Stromal cell of bone marrow (primary cell): ENCODE data around the gene NNMT.

Experiments
- DNase-seq: peaks from one replicate; pipeline ENCODE4 v3.0.0-alpha.2; 2012; ENCODE audit warnings: low read depth

The NNMT gene

DNA sequence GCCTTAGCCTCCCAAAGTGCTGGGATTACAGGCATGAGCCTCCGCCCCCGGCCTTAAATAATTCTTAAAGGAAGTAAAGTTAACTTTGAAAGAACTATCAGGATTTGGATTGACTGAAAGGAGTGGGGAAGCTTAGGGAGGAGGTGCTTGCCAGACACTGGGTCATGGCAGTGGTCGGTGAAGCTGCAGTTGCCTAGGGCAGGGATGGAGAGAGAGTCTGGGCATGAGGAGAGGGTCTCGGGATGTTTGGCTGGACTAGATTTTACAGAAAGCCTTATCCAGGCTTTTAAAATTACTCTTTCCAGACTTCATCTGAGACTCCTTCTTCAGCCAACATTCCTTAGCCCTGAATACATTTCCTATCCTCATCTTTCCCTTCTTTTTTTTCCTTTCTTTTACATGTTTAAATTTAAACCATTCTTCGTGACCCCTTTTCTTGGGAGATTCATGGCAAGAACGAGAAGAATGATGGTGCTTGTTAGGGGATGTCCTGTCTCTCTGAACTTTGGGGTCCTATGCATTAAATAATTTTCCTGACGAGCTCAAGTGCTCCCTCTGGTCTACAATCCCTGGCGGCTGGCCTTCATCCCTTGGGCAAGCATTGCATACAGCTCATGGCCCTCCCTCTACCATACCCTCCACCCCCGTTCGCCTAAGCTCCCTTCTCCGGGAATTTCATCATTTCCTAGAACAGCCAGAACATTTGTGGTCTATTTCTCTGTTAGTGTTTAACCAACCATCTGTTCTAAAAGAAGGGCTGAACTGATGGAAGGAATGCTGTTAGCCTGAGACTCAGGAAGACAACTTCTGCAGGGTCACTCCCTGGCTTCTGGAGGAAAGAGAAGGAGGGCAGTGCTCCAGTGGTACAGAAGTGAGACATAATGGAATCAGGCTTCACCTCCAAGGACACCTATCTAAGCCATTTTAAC lies at the start of gene NNMT:
NNMT (plus strand) TSS at position 724 of the 929 bp plus-strand sequence; CDS start at position 882, 158 bp downstream.
- DNase-seq, result peak; percentile 98

DNA sequence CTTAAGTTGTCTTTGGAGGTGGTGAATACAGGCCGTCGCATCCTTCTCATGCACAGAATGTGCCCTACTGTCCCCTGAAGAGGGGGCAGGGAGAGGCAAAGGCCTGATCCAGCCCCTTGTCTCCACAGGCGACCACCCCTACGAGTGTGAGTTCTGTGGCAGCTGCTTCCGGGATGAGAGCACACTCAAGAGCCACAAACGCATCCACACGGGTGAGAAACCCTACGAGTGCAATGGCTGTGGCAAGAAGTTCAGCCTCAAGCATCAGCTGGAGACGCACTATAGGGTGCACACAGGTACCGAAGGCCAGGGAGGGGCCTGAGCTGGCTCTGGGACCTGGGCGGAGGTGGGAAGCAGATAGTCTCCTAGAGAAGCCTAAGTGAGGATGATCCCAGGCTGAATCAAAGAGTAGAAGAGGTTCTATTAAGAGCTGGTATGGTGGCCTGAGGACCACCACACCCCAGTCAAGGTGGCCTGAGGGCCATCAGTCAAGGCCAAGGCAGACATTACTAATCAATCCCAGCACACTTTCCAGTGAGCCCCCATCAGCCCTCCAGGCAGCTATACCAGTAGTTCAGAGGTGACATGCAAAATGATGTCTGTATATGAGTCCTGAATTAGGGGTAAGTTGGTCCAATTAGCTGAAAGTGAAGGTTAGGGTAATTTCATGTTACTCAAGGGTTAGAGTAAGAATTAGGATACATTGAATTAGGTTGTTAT lies 49.0 kb upstream of the NNMT start:
- no peak for DNase-seq

DNA sequence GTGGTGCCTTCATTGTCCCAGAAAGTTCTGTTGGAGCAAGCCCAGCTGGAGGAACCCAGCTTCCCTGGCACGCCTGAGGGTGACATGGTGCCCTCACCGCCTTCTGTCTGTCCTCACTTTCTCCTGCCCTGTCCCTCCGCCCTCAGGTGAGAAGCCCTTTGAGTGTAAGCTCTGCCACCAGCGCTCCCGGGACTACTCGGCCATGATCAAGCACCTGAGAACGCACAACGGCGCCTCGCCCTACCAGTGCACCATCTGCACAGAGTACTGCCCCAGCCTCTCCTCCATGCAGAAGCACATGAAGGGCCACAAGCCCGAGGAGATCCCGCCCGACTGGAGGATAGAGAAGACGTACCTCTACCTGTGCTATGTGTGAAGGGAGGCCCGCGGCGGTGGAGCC lies 46.0 kb upstream of the NNMT start:
- DNase-seq, result no peak

DNA sequence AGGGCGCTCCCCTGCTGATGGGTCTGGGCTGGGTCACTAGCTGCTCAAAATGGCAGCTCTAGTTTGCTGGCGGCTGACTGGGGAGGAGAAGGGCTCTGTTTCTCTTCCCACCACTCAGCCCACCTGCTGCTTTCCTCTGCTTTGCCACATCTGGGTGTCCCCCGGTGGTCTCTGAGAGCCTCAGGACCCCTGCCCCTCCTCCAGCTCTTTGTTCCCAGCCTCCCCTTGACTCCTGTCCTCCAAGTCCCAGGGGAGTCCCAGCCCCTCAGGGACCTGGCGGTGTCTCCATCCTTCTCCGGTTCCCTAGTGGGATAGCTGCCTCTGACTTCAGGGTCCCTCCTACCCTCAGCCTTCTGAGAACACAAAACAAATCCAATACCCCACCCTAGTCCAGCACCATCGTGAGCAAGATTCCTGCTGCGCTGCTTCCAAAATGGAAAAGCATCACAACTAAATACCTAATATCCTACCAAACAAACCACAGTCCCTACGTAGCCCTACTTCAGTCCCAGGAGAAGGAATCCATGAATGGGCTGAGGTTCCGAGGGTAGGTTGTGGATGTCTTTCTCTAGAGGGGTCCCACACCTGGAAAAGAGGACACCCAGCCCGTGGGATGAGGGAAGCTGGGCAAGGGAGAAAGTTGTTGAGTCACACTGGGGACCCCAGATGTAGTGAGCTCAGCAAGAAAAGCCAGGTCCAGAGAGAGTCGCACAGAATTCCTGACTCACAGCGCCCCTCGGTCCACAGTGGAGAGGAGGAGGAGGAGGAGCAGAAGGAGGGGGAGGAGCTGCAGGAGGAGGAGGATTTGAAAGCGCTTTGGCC lies 45.0 kb upstream of the NNMT start:
- no peak for DNase-seq

DNA sequence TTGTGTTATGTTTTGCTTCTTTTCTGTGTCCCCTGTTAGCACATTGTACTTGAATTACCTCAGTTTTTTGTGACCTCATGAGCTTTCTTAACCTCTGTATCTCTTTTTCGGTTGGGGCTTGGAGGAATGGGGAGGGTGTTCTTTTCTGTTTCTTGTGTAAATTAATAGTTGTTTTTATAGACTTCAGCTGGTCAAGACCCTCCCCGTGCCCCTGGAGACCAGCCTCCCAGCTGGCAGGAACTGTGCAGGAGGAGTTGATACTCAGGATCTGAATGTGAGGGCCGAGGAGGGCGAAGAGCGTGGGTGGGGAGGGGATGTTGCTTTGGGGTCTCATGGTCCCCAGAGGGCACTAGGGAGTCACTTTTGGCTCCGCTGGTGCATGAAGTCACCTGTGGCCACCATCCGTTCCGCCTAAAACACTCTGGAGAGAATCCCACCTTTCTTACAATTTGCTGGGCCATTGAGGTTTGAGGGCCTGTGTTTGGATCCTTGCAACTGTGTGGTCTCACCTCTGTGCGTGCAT lies 44.3 kb upstream of the NNMT start:
- DNase-seq, result no peak

DNA sequence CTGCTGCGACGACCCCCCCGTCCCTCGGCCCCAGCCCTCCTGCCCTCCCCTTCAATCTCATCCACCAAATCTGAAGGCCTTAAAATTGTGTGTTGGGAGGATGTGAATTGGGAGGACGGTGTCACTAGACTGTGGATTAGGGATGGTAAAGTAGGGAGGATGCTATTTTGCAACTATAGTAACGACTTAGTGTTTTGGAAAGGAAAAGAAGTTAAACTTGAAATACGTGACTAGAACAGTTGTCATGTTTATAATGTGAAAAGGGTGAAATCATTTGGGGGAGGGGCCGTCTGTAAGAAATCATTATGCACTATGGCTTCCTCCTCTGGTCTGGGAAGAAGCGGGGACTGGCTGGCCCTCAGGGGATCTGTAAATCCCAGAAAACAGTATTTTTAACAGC lies 43.4 kb upstream of the NNMT start:
- no peak for DNase-seq

DNA sequence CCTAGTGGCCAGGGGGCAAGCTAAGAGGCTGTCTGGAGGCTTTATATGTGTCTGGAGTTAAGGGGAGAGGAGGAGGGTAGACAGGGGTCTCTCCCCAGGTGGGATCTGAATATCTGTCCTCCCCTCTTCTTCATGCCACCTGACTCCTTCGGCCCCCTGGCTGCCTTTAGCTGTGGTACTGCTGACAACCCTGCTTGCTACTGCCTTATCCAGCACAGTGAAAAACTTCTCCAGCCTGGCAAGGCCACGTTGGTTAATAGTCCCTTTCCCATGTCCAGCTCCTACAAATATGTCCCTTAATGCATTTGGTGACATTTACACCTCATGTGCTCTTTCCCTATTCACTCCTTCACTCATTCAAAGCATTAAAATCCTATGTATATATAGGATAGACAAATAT lies 42.4 kb upstream of the NNMT start:
- no peak for DNase-seq

DNA sequence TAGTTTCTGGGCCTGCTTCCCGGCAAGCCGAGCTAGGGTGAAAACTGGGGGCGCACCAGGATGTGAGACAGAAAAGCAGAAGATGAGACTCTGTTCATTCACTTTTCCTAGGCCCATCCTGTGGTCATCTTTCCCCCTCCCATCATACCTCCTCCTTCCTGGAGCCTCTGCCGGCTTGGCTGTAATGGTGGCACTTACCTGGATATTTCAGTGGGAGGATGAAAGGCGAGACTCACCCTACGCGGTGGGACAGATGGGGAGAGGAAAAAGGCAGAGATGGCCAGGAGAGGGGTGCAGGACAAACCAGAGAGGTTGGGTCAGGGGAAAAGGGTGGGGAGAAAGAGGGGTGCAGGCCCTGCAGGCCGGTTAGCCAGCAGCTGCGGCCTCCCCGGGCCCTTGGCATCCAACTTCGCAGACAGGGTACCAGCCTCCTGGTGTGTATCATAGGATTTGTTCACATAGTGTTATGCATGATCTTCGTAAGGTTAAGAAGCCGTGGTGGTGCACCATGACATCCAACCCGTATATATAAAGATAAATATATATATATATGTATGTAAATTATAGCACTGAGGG lies 41.5 kb upstream of the NNMT start:
- no peak for DNase-seq

DNA sequence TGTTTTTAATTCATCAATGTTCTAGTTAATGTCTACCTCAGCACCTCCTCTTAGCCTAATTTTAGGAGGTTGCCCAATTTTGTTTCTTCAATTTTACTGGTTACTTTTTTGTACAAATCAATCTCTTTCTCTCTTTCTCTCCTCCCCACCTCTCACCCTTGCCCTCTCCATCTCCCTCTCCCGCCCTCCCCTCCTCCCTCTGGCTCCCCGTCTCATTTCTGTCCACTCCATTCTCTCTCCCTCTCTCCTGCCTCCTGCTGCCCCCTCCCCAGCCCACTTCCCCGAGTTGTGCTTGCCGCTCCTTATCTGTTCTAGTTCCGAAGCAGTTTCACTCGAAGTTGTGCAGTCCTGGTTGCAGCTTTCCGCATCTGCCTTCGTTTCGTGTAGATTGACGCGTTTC lies 40.9 kb upstream of the NNMT start:
- no peak for DNase-seq

DNA sequence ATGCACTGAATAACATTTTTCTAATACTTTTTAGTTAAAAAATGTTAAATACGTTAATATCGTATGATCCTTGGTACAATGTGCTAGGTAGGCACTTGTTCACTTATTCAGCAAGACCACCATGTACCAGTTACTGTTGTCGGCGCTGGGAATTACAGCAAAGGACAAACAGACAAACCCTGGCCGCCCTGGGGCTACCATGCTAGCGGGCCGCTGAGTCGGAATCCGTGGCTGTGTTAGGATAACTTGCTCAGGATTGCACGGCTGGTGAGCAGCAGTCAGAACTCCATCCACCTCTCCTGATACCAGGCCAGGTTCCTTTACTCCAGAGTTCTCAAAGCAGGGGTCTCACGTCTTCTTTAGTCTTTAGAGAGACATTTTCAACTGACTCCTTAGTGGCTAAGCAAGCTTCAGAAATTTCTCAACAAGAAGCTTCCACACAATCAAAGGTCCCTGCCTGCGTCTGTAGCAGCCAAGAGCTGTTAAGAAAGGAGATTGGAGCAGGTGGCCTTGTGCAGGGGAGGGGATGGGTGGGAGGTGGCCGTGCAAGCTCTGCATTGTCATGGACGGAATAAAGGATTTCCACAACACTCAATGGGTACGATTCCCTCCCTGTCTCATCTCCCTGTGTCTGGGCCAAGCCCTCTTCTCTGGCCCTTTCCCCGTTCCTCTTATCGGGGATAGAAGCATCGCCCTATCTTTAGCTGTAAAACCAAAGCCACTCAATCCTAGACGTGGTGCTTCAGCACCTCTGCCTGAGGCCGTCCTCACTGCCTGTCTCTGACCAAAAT lies 39.8 kb upstream of the NNMT start:
- DNase-seq, result no peak

DNA sequence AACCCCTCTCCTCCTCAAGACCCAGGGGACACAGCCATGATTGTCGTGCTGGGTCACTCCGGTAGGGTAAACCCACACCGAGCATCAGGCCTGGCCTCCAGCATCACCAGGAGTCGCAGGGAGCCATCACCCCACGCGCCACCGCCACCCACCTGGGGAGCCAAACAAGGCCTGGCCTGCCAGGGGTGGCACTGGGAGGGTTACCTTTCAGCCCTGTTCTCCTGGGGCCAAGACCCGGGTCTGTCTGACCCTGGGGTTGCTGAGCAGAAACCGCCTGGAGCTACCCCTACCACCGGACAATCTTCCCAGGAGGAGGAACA lies 39.3 kb upstream of the NNMT start:
- DNase-seq, result no peak

DNA sequence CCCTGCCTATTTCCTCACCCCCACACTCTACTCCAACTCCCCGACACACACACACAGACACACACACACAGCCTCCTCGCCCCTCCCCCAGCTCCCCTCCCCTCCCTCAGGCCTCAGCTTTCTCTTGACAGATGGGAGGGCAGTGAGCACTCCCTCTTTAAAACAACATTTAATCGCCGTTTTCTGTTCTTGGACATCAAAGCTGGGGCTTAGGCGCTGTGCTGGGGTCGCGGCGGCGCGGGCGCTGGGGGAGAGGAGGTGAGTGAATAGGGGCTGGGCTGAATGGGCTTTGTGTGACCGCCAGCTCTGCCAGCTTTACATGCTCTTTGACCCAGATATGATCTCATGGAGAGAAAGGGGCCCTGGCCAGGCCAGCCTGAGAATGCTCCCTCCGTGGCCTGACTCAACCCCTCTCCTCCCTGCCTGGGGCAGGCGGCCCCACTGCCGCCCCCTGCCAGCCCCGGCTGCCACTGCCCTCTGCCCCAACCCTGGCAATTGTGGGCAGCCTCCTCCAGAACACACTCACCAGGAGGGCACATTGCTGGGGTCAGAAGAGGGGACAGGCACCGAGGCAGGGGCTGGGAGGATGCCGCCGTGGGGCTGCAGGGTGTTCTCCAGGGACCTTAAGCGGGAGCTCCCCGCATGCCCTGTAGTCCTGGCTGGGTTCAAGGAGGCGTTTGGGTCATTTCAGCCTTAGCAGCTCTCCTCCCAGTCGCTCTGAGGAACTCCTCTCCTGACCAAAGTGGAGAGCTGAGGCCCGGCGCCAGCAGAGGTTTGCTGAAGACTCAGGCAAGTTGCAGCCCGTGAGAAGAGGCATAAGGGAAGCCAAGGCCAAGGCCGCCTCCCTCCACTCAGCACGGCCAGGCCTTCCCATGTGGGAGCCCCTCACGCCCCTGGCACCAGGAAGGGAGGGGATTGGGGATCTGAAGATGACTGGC lies 38.3 kb upstream of the NNMT start:
- DNase-seq, result no peak

DNA sequence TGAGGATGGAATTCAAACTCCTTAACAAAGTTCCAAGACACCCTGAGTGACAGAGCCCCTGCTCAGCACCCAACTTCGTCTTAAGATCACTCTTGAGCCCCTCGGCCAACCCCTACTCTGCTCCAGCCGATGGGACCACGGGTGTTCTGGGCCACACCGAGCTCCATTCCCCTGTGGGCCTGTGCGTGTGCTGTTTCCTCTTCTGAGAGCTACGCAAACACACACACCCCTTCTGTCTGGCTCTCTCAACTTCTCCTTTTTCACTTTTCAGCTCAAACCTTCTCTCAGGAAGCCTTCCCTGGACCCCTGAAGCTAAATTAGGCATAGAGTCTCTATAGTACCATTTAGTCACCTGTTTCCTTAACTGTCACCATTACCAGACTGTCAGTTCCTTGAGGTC lies 37.5 kb upstream of the NNMT start:
- no peak for DNase-seq

DNA sequence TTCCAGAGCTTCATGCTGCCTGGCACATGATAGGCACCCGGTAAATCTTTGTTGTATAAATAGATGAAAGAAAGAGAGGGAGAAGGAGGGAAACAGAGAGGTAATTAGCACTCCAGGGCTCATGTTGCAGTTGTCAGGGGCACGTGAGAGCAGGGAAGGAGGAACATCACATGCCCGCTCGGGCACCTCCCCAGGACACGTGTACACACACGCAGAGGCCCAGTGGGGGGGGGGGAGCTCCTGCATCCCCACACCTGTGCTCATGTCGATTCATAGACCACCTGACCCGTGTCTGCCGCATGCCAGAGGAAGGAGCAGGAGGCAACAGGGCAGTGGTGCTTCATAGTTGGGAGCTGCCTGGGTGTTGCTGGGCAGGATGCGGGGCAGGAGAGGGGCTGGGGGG lies 37.1 kb upstream of the NNMT start:
- no peak for DNase-seq

DNA sequence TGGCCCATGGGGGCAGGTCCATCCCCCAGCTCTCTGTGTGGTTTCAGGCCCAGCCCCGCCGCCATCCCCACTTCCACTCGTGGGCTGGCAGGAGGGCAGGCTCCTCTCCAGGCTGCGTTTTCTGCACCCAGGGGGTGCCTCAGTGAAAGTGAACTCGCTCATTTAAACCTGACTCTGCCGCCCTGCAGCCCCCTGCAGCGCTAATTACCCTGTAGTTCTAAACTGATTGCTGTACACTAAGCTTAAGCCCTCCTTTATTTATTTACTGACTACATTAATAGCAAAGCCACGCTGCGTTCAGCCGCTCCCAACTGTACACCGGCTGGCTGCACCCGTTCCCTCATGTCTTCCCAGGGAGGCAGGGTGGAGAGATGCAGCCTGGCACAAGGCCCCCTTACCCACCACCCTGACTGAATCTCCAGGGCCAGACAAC lies 36.6 kb upstream of the NNMT start:
- DNase-seq, result no peak

DNA sequence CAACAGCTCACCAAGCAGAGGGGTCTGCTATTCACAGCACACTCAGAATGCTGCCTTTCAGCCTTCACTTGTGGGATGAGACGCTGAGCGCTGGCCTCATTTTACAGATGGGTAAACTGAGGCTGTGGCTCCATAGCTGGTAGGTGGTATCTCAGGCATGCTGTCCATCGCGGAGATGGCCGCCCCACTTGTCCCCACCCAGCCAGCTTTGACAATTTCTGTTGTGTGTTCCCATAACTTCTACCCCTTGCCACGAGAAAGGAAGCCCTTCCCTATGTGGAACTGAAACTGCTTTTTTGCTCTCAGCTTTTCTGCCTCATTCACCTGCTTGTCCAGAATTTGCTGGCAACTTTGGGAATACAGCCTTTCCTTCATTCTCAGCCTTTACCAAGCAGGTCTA lies 36.1 kb upstream of the NNMT start:
- DNase-seq, result no peak

DNA sequence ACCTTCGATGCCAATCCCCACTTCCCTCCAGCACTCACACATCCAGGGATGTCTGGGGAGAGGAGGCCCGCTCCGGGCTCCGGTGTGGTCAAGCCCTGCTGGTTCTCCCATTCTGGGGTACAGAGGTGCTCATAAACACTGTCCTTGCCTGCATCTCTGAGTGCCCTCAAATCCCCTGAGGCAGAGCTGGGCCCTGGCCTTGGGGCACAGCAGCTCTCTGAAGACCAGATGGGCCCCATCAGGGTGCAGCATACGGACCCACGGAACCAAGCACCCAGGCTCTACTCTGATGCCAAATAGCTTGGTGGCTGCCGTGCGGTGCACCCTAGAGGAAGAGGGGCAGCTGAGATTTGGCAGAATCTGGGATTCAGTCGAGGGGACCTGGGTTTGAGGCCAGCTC lies 35.7 kb upstream of the NNMT start:
- no peak for DNase-seq

DNA sequence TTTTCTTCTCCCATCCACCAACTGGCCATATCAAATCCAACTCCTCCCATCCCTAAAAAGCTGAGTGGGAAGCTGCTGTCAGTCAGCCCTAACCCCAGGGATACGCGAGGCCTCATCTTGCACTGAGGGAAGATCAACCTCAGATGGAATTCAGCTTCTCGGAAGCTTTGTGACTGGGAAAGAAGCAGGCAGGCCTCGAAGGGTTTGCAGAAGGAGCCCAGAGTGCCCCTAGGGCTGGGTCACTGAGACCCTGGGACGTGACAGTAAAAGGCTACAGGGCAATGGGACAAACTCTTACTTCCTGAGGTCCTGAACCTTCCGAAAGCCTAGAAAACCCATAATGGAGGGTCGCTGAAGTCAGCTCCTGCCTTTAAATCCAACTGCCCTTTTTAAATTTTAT lies 34.4 kb upstream of the NNMT start:
- no peak for DNase-seq

DNA sequence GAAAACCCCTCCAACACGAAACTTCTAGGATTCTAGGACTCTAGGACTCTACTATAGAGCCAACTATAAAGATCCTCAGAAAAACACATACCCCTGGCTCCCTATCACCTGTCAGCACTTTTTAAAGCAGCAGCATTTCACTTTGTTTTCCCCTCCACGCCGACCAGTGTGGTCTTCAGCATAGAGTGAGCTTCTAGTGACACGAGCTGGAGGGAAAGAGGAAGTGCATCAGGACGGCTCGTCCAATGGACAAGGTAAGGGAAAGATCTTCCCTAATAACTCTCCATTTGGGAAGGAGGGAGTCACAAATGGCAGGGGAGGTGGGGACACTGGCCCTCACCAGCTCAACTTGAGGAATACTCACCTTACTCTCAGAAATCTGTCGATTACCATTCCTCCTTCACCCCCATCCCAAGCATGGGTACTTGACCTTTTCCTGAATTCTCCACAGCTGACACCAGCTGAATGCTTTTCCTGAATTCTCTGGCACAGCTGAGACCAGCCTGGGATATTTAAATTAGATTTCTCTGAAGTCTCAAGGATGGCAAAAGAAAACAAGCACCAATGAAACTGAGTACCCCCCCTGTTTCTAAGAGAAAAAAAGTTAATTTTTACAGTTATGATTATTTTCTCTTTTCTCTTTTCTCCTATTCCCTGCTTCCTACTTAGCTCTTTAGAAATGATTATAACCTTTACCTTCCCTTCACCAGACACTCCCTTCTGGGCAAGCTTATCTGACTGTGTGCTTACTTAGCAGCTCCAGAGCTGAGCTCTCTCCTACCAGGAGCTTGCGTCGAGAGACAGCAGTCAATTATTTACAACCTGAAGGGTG lies 33.3 kb upstream of the NNMT start:
- peak; percentile 28 for DNase-seq
